ENCODE data around the gene PRDM16. TPM values are rescaled to one million over a fixed set of nuclear protein-coding genes. Genes with fewer than 3 reads are reported as not detected.

PRDM16 gene
- total and polyA plus RNA-seq, 2 of the 4 experiments (the other 2 are of a cell fraction): 0.02 TPM; not detected in 1

DNA sequence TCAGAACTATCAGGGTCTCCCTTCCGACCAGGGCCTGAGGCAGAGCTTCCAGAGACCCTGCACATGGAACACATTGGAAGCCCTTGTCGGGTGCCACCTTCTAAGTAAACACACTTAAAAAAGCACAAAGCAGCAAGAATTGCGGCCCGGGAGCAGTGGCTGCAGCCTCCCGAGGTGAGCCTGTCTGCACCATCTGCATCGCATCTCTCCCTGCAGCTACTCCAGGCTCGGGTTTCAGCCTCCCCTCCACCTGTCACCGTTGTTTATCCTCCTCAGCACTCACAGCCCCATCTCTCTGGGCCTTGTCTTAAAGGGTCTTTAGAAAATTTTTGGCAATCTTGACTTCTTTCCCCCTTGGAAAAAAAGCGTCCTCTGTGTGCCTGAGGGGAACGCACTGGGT is 290.3 kb downstream of the PRDM16 start:
- H2BK20ac ChIP-seq (ENCODE audit: low read depth, low read length): no peak overlapping the region
- no TSS peak for BruUV-seq (replicated peaks)
- dilution Hi-C loops (cut with HindIII; ENCODE audit: low sequenced_read_pairs, unreplicated experiment): no loop called here

More for the DNA sequence above, 290.3 kb downstream of the PRDM16 start:
- no peak overlapping the region for H2AK5ac ChIP-seq (ENCODE audit: low read depth, low read length)
- H4K91ac ChIP-seq (ENCODE audit: insufficient read depth, low read depth, low read length): no peak overlapping the region
- no peaks in the 10 kb centered on the region for H3K36me3 ChIP-seq (ENCODE audit: control insufficient read depth, insufficient read depth, low read length)
- no peak overlapping the region for H2AK9ac ChIP-seq (replicated peaks; ENCODE audit: low read depth, low read length, poor library complexity)
- intact Hi-C loops (cut with micrococcal nuclease): no loop called here
- in situ Hi-C loops (cut with MboI; ENCODE audit: low sequenced_read_pairs): no loop called here
- no peaks in the 10 kb centered on the region; the same call in 1 of the 2 replicates for H3K9me3 ChIP-seq (ENCODE audit: control insufficient read depth, insufficient read depth, low read length)
- H3K18ac ChIP-seq (ENCODE audit: low read depth, low read length): no peak overlapping the region
- no peaks in the 10 kb centered on the region for H3K4me1 ChIP-seq (ENCODE audit: control insufficient read depth, insufficient read depth, low read length)
- no peak overlapping the region for H4K5ac ChIP-seq (ENCODE audit: low read depth, low read length)
- no peak overlapping the region for H3K23ac ChIP-seq (ENCODE audit: low read depth, low read length)
- H3K56ac ChIP-seq (ENCODE audit: extremely low read depth, insufficient read depth, low read length): no peak overlapping the region
- ChIA-PET POLR2A (ENCODE audit: unreplicated experiment) (no interaction called here), CTCF (no interaction called here)
- H3K4ac ChIP-seq (ENCODE audit: low read depth, low read length): no peak overlapping the region
- no peak overlapping the region for H3K27ac ChIP-seq (ENCODE audit: insufficient read depth, low read length)
- H4K20me1 ChIP-seq (ENCODE audit: insufficient read depth, low read length): no peaks in the 10 kb centered on the region
- H3K9ac ChIP-seq (ENCODE audit: low read depth, low read length): no peak overlapping the region
- DNase-seq: no peak
- no peak overlapping the region for H2BK15ac ChIP-seq (ENCODE audit: low read depth, low read length)
- no peak overlapping the region for H3K4me2 ChIP-seq (ENCODE audit: low read depth, low read length)
- no peak overlapping the region for H3K14ac ChIP-seq (replicated peaks; ENCODE audit: low read depth, low read length)
- TF ChIP-seq RAD21 (IDR thresholded peaks at IDR 0.05; ENCODE audit: low read length) (no peak), MAFK (IDR thresholded peaks at IDR 0.05; ENCODE audit: low read depth, low read length) (no peak), CHD1 (IDR thresholded peaks at IDR 0.05; ENCODE audit: low read depth, low read length) (no peak), RFX5 (IDR thresholded peaks at IDR 0.05; ENCODE audit: low read depth, low read length) (no peak), RCOR1 (IDR thresholded peaks at IDR 0.05; ENCODE audit: insufficient replicate concordance, low read length) (no peak)
- TF ChIP-seq, protein P1, sequence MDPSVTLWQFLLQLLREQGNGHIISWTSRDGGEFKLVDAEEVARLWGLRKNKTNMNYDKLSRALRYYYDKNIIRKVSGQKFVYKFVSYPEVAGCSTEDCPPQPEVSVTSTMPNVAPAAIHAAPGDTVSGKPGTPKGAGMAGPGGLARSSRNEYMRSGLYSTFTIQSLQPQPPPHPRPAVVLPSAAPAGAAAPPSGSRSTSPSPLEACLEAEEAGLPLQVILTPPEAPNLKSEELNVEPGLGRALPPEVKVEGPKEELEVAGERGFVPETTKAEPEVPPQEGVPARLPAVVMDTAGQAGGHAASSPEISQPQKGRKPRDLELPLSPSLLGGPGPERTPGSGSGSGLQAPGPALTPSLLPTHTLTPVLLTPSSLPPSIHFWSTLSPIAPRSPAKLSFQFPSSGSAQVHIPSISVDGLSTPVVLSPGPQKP (IDR thresholded peaks at IDR 0.05; ENCODE audit: borderline replicate concordance, low read depth, low read length): no peak
- TF ChIP-seq, protein P2, sequence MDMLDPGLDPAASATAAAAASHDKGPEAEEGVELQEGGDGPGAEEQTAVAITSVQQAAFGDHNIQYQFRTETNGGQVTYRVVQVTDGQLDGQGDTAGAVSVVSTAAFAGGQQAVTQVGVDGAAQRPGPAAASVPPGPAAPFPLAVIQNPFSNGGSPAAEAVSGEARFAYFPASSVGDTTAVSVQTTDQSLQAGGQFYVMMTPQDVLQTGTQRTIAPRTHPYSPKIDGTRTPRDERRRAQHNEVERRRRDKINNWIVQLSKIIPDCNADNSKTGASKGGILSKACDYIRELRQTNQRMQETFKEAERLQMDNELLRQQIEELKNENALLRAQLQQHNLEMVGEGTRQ (IDR thresholded peaks at IDR 0.05; ENCODE audit: low read depth, low read length): no peak
- no peak overlapping the region for H2AFZ ChIP-seq (replicated peaks; ENCODE audit: low read length, poor library complexity)
- no peak overlapping the region for H4K8ac ChIP-seq (ENCODE audit: low read depth in 2 of 2, low read length in 2 of 2)
- H3K4me3 ChIP-seq (ENCODE audit: insufficient read depth, low read depth, low read length): no peak overlapping the region
- no peak for ATAC-seq (ENCODE audit: low read depth)
- H2BK5ac ChIP-seq (ENCODE audit: low read depth, low read length, poor library complexity, severe bottlenecking): no peak overlapping the region
- H3K79me1 ChIP-seq (ENCODE audit: low read depth in 1 of 2, low read length in 2 of 2): no peaks in the 10 kb centered on the region
- peaks cover 24% of the 10 kb centered on the region for H3K27me3 ChIP-seq (ENCODE audit: control insufficient read depth, insufficient read depth, low read length)
- WGBS, 2 experiments (ENCODE audit: extremely low coverage in 2 of 2, insufficient read length in 1 of 2): 12% methylated on average over 5 of the region's 10 CpGs; no CpG with 5 or more reads in 1 of the 2 experiments
- no peak overlapping the region for H2BK120ac ChIP-seq (ENCODE audit: low read depth, low read length)
- no peaks in the 10 kb centered on the region for H3K9me1 ChIP-seq (ENCODE audit: insufficient read depth, low read length)
